SK-N-SH (cell line): ENCODE measurements around the gene PRKN. TPM values are rescaled to one million over a fixed set of nuclear protein-coding genes. Genes with fewer than 3 reads are reported as not detected.

Experiments
- CTCF ChIA-PET: fragments of 300-600, 350-600 bp; formaldehyde crosslinking; extraction: SDS; loops from one replicate; lab custom pipeline; 2021; lab: Yijun Ruan, JAX
- POLR2A ChIA-PET: fragments of 350-600 bp; sonication (Branson Sonifier 250); formaldehyde crosslinking; extraction: SDS; loops from one replicate; lab custom pipeline; 2020; ENCODE audit warnings: antibody characterized with exemption, inconsistent platforms; lab: Yijun Ruan, JAX
- DNase-seq: peaks from one replicate; pipeline ENCODE4 v3.0.0; 2012
- H2AFZ ChIP-seq: fragments of 200-600 bp; sonication (generic); 2 replicates; pipeline ENCODE4 v1.8.1; 2016; ENCODE audit warnings: antibody characterized with exemption, mild to moderate bottlenecking, low read depth
- H3F3A ChIP-seq: fragments of 200-600 bp; sonication (generic); replicated peaks from 2 replicates; pipeline ENCODE3; 2016; ENCODE audit warnings: antibody characterized with exemption, mild to moderate bottlenecking; ENCODE audit not compliant: insufficient read depth
- H3K27ac ChIP-seq, 2 experiments: fragments of 200-500 bp in 1 of 2; fragments of 200-600 bp in 1 of 2; sonication (Bioruptor generic) in 1 of 2; sonication (generic), shearing (Covaris generic) in 1 of 2; 2 replicates each; pipeline versions ENCODE4 v1.5.1 to v1.6.1; 2014 to 2016; ENCODE audit warnings: low read depth in 2 of 2, inconsistent platforms in 1 of 2, low read length in 1 of 2, mild to moderate bottlenecking in 1 of 2, mixed read lengths in 1 of 2
- H3K27me3 ChIP-seq: fragments of 200-600 bp; sonication (generic), shearing (Covaris generic); 2 replicates; pipeline ENCODE4 v1.6.1; 2016; ENCODE audit warnings: mixed run types; ENCODE audit not compliant: insufficient read depth
- H3K36me3 ChIP-seq, 2 experiments: fragments of 200-500 bp in 1 of 2; fragments of 200-600 bp in 1 of 2; sonication (Bioruptor generic) in 1 of 2; sonication (generic) in 1 of 2; replicated peaks in 1 of 2; 2 replicates each; pipeline versions ENCODE3 to v1.5.1; 2014 to 2016; ENCODE audit warnings: low read length in 1 of 2, mild to moderate bottlenecking in 1 of 2; ENCODE audit not compliant: insufficient read depth in 2 of 2, control insufficient read depth in 1 of 2
- H3K4me1 ChIP-seq, 2 experiments: fragments of 200-500 bp in 1 of 2; fragments of 200-600 bp in 1 of 2; sonication (Bioruptor generic) in 1 of 2; sonication (generic), shearing (Covaris generic) in 1 of 2; 2 replicates each; pipeline versions ENCODE4 v1.5.1 to v1.6.1; 2014 to 2016; ENCODE audit warnings: low read depth in 1 of 2, low read length in 1 of 2, mixed run types in 1 of 2; ENCODE audit not compliant: insufficient read depth in 2 of 2, control insufficient read depth in 1 of 2
- H3K4me2 ChIP-seq: fragments of 200-600 bp; sonication (generic), shearing (Covaris generic); 2 replicates; pipeline ENCODE4 v1.6.1; 2017; ENCODE audit warnings: mixed run types
- H3K4me3 ChIP-seq, 2 experiments: fragments of 200-500 bp in 1 of 2; fragments of 200-600 bp in 1 of 2; sonication (Bioruptor generic) in 1 of 2; sonication (generic), shearing (Covaris generic) in 1 of 2; 2 replicates each; pipeline versions ENCODE4 v1.5.1 to v1.8.1; 2014 to 2016; ENCODE audit warnings: low read depth in 2 of 2, inconsistent platforms in 1 of 2, low read length in 1 of 2, mild to moderate bottlenecking in 1 of 2, mixed read lengths in 1 of 2, moderate library complexity in 1 of 2
- H3K79me2 ChIP-seq: fragments of 200-600 bp; sonication (generic); 2 replicates; pipeline ENCODE4 v1.8.1; 2017; ENCODE audit warnings: mild to moderate bottlenecking; ENCODE audit not compliant: insufficient read depth
- H3K9ac ChIP-seq: fragments of 200-600 bp; sonication (generic); 2 replicates; pipeline ENCODE4 v1.6.1; 2017; ENCODE audit warnings: mixed run types
- H3K9me2 ChIP-seq: fragments of 200-600 bp; sonication (generic); 2 replicates; pipeline ENCODE4 v1.6.1; 2017; ENCODE audit warnings: mixed run types
- H3K9me3 ChIP-seq: fragments of 200-600 bp; sonication (generic); 2 replicates; pipeline ENCODE4 v1.6.1; 2017; ENCODE audit warnings: mixed run types, mild to moderate bottlenecking, moderate library complexity
- H4K20me1 ChIP-seq: fragments of 200-600 bp; sonication (generic); 2 replicates; pipeline ENCODE4 v1.6.1; 2017; ENCODE audit warnings: mild to moderate bottlenecking, mixed run types; ENCODE audit not compliant: insufficient read depth
- CTCF ChIP-seq: fragments of 200-600 bp; sonication (generic); IDR thresholded peaks from 2 replicates; pipeline ENCODE4 v1.6.1; 2017; ENCODE audit warnings: antibody characterized with exemption, mild to moderate bottlenecking, moderate library complexity
- ELF1 ChIP-seq: IDR thresholded peaks from 2 replicates; pipeline ENCODE4 v1.4.0; 2012
- FOXJ3 ChIP-seq: sonication (generic); formaldehyde crosslinking; IDR thresholded peaks from 2 replicates; pipeline ENCODE4 v1.5.1; 2020; ENCODE audit warnings: mild to moderate bottlenecking, missing genetic modification reagents
- GATA2 ChIP-seq: sonication (generic); formaldehyde crosslinking; IDR thresholded peaks from 2 replicates; pipeline ENCODE4 v1.5.0; 2020; ENCODE audit warnings: mild to moderate bottlenecking, missing genetic modification reagents
- MAX ChIP-seq: IDR thresholded peaks from 2 replicates; pipeline ENCODE4 v1.4.0; 2012; ENCODE audit warnings: low read depth
- NFIC ChIP-seq: IDR thresholded peaks from 2 replicates; pipeline ENCODE4 v1.4.0; 2012; ENCODE audit warnings: borderline replicate concordance
- PBX3 ChIP-seq: IDR thresholded peaks from 2 replicates; pipeline ENCODE4; 2012
- RCOR1 ChIP-seq: fragments of 150-350 bp; IDR thresholded peaks from 2 replicates; pipeline ENCODE4 v1.6.1; 2017; ENCODE audit warnings: antibody characterized with exemption, low read length
- RFX5 ChIP-seq: IDR thresholded peaks from 2 replicates; pipeline ENCODE4 v1.6.1; 2012; ENCODE audit warnings: mild to moderate bottlenecking, improper control_type of control experiment, low read length
- SIN3A ChIP-seq: IDR thresholded peaks from 2 replicates; pipeline ENCODE4 v1.6.1; 2012; ENCODE audit warnings: low read depth, mild to moderate bottlenecking, low read length, moderate library complexity, borderline replicate concordance
- SMC3 ChIP-seq: IDR thresholded peaks from 2 replicates; pipeline ENCODE4 v1.6.1; 2012; ENCODE audit warnings: low read depth, low read length, improper control_type of control experiment
- TAF1 ChIP-seq: IDR thresholded peaks from 2 replicates; pipeline ENCODE4 v1.6.1; 2012; ENCODE audit warnings: low read depth, mild to moderate bottlenecking, low read length, moderate library complexity, borderline replicate concordance
- WGBS: methylation state at CpG from one replicate; pipeline ENCODE4 v1.1.6; 2017; ENCODE audit warnings: low lambda C conversion rate; 5-methylcytosine and 5-hydroxymethylcytosine counted together
- polyA plus RNA-seq, 3 experiments: library from polyadenylated mRNA; depleted of rRNA; stranded (reverse); fragments of >200 nt; gene quantifications; 2 replicates each; pipeline ENCODE4 v1.2.3, GENCODE V29; 2012

The PRKN gene
- polyA plus RNA-seq, 1 of the 3 experiments (the other 2 are of a cell fraction), result 0.76 TPM

- CTCF ChIA-PET, result no interaction called here
These were observed 436.6 kb downstream of the PRKN start for GRCh38 chr6:162290846-162291465.

GRCh38 chr6:162289972-162290371 lies 437.6 kb downstream of the PRKN start:
- no peak overlapping the region for H2AFZ ChIP-seq
- H3K27me3 ChIP-seq, result no peaks in the 10 kb centered on the region
- no peaks in the 10 kb centered on the region for H3F3A ChIP-seq
- H3K4me2 ChIP-seq, result no peak overlapping the region
- peaks cover 0 to 4% of the 10 kb centered on the region in 2 experiments; a peak in 1 of 4 replicates for H3K4me1 ChIP-seq
- no peaks in the 10 kb centered on the region for H3K36me3 ChIP-seq
- no peak overlapping the region for H3K4me3 ChIP-seq
- ChIA-PET CTCF (no interaction called here), POLR2A (no interaction called here)
- H3K79me2 ChIP-seq, result no peaks in the 10 kb centered on the region
- TF ChIP-seq SIN3A, result no peak
- TF ChIP-seq CTCF, result no peak
- no peak for TF ChIP-seq SMC3
- TF ChIP-seq RCOR1, result no peak
- no peak for TF ChIP-seq FOXJ3 (CRISPR knock-in tag)
- no peak overlapping the region for H3K27ac ChIP-seq
- H3K9me2 ChIP-seq, result no peaks in the 10 kb centered on the region
- 34% methylated on average over 4 of the region's 4 CpGs for WGBS
- no peak overlapping the region for H3K9ac ChIP-seq
- no peaks in the 10 kb centered on the region for H4K20me1 ChIP-seq
- DNase-seq, result no peak
- H3K9me3 ChIP-seq, result no peaks in the 10 kb centered on the region

More at GRCh38 chr6:162290846-162291465, 436.6 kb downstream of the PRKN start:
- Histone ChIP-seq H3K4me2 (no peak overlapping the region), H3K9me2 (no peaks in the 10 kb centered on the region), H3F3A (no peaks in the 10 kb centered on the region), H3K36me3 (no peaks in the 10 kb centered on the region)
- POLR2A ChIA-PET, result no interaction called here
- no peak for DNase-seq
- TF ChIP-seq NFIC, result no peak
- TF ChIP-seq, all 33 proteins: peak for 0
- Histone ChIP-seq H4K20me1 (no peaks in the 10 kb centered on the region), H3K9me3 (no peaks in the 10 kb centered on the region), H3K9ac (no peak overlapping the region), H3K27ac (no peak overlapping the region), H3K4me3 (no peak overlapping the region), H2AFZ (no peak overlapping the region), H3K79me2 (no peaks in the 10 kb centered on the region), H3K27me3 (no peaks in the 10 kb centered on the region), H3K4me1 (peaks cover 0 to 4% of the 10 kb centered on the region in 2 experiments; a peak in 1 of 4 replicates)
- 56% methylated on average over 6 of the region's 6 CpGs for WGBS

- TF ChIP-seq GATA2 (CRISPR knock-in tag), result no peak
- no peak for TF ChIP-seq RFX5
- no peak for TF ChIP-seq TAF1
- no peak for TF ChIP-seq NFIC
- TF ChIP-seq MAX, result no peak
- TF ChIP-seq ELF1, result no peak
- no peak for TF ChIP-seq PBX3
- 38% methylated on average over 2 of the region's 2 CpGs for WGBS
- POLR2A ChIA-PET, result no interaction called here
- Histone ChIP-seq H3K36me3 (no peaks in the 10 kb centered on the region), H4K20me1 (no peaks in the 10 kb centered on the region), H3K4me2 (no peak overlapping the region), H3F3A (no peaks in the 10 kb centered on the region), H2AFZ (no peak overlapping the region), H3K4me3 (no peak overlapping the region), H3K27ac (no peak overlapping the region), H3K9me2 (no peaks in the 10 kb centered on the region), H3K27me3 (no peaks in the 10 kb centered on the region), H3K9ac (no peak overlapping the region), H3K79me2 (no peaks in the 10 kb centered on the region), H3K9me3 (no peaks in the 10 kb centered on the region), H3K4me1 (no peaks in the 10 kb centered on the region; a peak in 1 of 4 replicates)
- CTCF ChIA-PET, result interaction anchor here (1.8 kb wide), 1 partner anchor 12 kb away, joined by 4 read pairs; no protein-coding TSS in a partner anchor
- no peak for DNase-seq
These were observed 453.6 kb downstream of the PRKN start for GRCh38 chr6:162273986-162274385.
